Measurements from ENCODE around the gene INIP.

INIP gene

DNA sequence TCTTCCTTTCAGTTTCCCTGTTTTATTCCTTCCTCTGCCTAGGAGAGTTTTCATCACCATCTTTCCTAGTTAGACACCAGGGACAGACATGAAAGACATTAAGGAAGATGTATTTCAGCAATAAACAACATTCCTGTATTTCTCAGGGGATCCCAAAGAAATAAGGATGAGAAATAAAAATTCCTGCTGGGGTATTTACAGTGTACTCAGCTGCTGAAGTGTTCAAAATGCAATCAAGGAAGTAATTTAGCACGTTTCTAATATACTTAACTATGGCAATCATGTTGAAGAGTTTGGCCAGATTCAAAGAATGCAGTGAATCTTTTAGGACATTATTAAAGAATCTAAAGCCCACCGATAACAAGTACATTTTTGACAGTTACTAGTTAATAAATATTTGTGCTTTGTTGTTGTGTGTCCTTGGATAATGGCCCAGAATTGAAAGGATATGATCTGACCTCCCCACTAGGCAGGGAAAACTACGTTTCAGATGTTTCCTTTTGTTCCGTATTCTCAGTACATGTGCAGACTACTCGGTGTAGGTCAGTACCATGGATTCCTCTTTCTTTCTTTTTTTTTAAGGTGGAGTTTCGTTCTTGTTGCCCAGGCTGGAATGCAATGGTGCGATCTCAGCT, 46.8 kb downstream of the INIP start:
- no peak for TF ChIP-seq ELF4 (IDR thresholded peaks at IDR 0.05)
- TF ChIP-seq TARDBP (IDR thresholded peaks at IDR 0.05): no peak
- TF ChIP-seq L3MBTL2 (conservative IDR thresholded peaks at IDR 0.05): no peak
- TF ChIP-seq, protein P1, sequence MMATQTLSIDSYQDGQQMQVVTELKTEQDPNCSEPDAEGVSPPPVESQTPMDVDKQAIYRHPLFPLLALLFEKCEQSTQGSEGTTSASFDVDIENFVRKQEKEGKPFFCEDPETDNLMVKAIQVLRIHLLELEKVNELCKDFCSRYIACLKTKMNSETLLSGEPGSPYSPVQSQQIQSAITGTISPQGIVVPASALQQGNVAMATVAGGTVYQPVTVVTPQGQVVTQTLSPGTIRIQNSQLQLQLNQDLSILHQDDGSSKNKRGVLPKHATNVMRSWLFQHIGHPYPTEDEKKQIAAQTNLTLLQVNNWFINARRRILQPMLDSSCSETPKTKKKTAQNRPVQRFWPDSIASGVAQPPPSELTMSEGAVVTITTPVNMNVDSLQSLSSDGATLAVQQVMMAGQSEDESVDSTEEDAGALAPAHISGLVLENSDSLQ (IDR thresholded peaks at IDR 0.05): no peak
- no peak for TF ChIP-seq FOXM1 (IDR thresholded peaks at IDR 0.05; ENCODE audit: borderline replicate concordance)
- no peak for TF ChIP-seq BHLHE40 (IDR thresholded peaks at IDR 0.05; ENCODE audit: borderline replicate concordance)
- TF ChIP-seq SUZ12 (IDR thresholded peaks at IDR 0.05): no peak
- no peak for TF ChIP-seq ZNF384 (IDR thresholded peaks at IDR 0.05)
- no peak for TF ChIP-seq FOXK2 (IDR thresholded peaks at IDR 0.05)
- DNase-seq (ENCODE audit: extremely low spot score): no peak
- ChIA-PET CTCF (no interaction called here), POLR2A (no interaction called here)

DNA sequence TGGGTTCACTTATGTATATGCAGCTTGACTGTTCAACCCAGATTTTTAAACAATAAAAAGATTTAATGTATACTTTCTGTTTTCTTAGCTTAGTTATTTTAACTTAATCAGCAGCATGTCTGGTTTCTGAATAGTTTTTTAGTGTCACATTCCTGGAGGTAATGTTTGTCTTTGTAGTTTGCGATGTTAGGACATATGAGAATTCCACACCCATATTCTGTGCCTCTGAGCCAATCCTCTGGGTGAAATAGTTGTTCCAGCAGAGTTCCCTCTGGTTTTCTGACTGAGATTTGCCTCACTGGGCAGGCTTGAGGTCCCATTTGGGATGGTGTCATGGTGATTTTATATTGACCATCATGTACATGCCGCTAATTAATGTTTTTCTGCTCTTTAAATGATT, 48.6 kb downstream of the INIP start:
- DNase-seq (ENCODE audit: extremely low spot score): no peak
- CTCF ChIA-PET: no interaction called here
- POLR2A ChIA-PET: no interaction called here
- TF ChIP-seq ZNF384 (IDR thresholded peaks at IDR 0.05) (no peak), CTBP1 (IDR thresholded peaks at IDR 0.05; ENCODE audit: borderline replicate concordance) (no peak)

DNA sequence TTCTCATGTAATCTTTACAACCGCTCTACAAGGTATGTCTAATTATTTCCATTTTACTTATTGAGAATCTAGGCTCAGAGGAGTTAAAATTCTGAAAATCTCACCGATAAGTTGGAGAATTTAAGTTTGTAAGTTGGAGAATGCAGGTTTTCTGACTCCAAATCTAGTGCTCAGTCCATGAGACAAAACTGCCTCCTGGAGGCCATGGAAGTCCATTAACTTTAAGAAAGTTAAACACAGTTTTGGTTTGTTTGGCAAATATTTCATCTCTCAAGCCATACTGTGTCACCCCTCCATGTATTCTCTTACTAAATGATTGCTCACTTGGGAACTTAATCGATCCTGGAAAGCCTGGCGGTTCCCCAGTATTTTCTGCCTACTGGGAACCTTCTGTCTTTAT, 52.6 kb downstream of the INIP start:
- no peak for DNase-seq (ENCODE audit: extremely low spot score)
- ChIA-PET CTCF (no interaction called here), POLR2A (no interaction called here)
- no peak for TF ChIP-seq ELF4 (IDR thresholded peaks at IDR 0.05)

DNA sequence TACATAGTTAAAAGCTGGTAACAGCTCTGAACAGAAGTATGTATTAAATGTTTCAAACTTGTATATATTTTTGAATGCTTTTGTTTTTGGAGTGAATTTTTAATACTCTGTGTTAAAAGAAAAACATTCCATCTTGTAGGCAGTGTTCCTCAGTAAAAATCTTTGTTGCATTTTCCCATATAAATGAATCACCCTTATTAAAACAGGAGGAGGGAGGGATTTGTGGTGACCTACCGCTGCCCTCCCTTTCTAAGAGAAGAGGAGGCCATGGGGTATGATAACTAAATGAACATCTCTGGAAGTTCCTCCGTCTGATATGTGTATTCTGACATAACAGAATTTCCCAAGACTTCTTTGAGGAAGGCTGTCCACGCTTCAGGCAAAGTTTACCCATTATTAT, 53.4 kb downstream of the INIP start:
- TF ChIP-seq CTBP1 (IDR thresholded peaks at IDR 0.05; ENCODE audit: borderline replicate concordance): no peak
- TF ChIP-seq NFRKB (IDR thresholded peaks at IDR 0.05): no peak
- ChIA-PET POLR2A (no interaction called here), CTCF (no interaction called here)
- no peak for DNase-seq (ENCODE audit: extremely low spot score)

DNA sequence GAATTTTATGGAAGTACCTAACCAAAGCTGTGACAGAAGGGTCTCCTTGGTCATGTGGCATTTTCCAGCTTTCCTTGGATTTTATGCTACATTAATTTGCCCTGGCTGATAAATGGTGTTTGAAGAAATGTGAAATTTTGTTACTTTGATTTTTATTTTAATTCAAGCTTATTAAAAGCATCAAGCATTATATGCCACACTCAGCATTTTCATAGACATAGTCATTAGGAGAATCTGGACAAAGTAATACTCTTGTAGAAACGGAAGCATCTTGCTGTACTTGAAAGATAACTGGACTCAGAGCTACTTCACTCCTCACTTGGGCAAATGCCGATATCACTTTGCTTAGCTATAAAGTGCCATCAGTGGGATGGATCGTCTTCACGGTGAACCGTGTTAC, 54.2 kb downstream of the INIP start:
- TF ChIP-seq, protein P1 (IDR thresholded peaks at IDR 0.05): no peak
- no peak for TF ChIP-seq NFRKB (IDR thresholded peaks at IDR 0.05)
- no peak for TF ChIP-seq FOXK2 (IDR thresholded peaks at IDR 0.05)
- ChIA-PET CTCF (interaction anchor here (0.9 kb wide), 1 partner anchor 115 kb away, joined by 4 read pairs; no protein-coding TSS in a partner anchor), POLR2A (no interaction called here)
- no peak for DNase-seq (ENCODE audit: extremely low spot score)

DNA sequence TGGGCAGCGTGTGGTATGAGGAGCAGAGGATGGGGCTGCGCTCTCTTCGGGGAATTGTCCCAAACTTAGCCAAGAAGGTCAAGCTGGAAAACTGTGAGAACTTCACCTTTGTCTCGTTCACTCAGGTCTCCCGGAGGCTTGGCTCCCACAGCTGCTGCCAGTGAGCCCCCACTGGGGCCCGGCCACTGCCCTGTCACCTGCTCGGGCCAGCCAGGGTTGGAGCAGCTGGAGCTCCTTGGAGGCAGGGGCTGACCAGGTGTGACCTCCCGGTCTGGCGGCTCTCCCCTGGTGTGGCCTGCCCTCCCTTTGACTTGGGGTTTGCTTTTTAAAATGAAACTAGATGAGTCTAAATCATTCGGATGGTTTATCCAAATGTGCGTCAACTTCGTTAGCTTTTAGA, 58.0 kb downstream of the INIP start:
- TF ChIP-seq BHLHE40 (IDR thresholded peaks at IDR 0.05; ENCODE audit: borderline replicate concordance) (no peak), LEF1 (IDR thresholded peaks at IDR 0.05; ENCODE audit: borderline replicate concordance) (no peak), NFRKB (IDR thresholded peaks at IDR 0.05) (no peak), FOXM1 (IDR thresholded peaks at IDR 0.05; ENCODE audit: borderline replicate concordance) (no peak), ZNF384 (IDR thresholded peaks at IDR 0.05) (no peak), TARDBP (IDR thresholded peaks at IDR 0.05) (no peak), CTBP1 (IDR thresholded peaks at IDR 0.05; ENCODE audit: borderline replicate concordance) (no peak), FOXA1 (IDR thresholded peaks at IDR 0.05) (no peak), SP1 (IDR thresholded peaks at IDR 0.05) (no peak), ELF4 (IDR thresholded peaks at IDR 0.05) (no peak), ARNT (IDR thresholded peaks at IDR 0.05) (no peak), SUZ12 (IDR thresholded peaks at IDR 0.05) (no peak), L3MBTL2 (conservative IDR thresholded peaks at IDR 0.05) (no peak), HDGF (IDR thresholded peaks at IDR 0.05; ENCODE audit: borderline replicate concordance) (no peak), FOXK2 (IDR thresholded peaks at IDR 0.05) (no peak)
- TF ChIP-seq, protein P1 (IDR thresholded peaks at IDR 0.05): no peak
- no peak for DNase-seq (ENCODE audit: extremely low spot score)
- POLR2A ChIA-PET: no interaction called here
- CTCF ChIA-PET: no interaction called here

DNA sequence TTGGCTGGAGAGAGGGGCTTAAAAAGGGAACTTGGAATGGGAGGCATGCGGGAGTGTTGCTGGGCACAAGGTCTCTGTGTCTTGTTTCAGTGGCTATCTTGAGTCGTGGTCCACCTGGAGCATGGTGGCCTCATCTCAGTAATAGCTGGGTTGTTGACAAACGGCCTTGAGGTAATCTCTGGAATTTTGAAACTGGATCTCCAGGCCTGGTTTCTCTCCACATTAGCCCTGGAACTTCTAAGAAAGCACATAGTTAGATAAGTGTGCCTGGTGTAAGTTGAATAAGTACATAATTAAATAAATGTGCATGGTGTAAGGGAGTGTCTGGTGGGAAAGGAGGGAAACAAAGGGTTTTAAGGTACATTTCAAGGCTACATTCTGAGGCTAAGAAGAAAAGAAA, 62.2 kb downstream of the INIP start:
- ChIA-PET POLR2A (no interaction called here), CTCF (no interaction called here)
- no peak for DNase-seq (ENCODE audit: extremely low spot score)

DNA sequence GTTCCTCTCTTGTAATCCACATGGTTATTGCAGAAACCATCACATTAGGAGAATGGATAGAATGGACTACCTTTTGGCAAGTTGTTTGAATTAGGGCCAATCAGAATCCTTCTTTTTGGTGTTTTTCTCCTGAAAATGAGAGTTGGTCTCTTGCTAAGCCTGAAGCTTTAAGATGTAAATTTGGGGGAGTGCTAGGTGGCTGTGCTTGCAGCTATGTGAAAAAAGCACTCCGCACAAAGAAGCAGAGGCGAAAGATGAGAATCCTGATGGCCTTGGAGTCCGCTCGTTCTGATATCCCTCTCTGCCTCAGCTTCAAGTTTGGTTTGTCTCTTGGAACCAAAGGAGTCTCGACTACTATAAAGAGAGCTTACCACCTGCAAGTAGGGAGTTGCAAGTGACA, 63.6 kb downstream of the INIP start:
- CTCF ChIA-PET: no interaction called here
- no peak for DNase-seq (ENCODE audit: extremely low spot score)
- POLR2A ChIA-PET: no interaction called here
- TF ChIP-seq CTBP1 (IDR thresholded peaks at IDR 0.05; ENCODE audit: borderline replicate concordance) (no peak), FOXA1 (IDR thresholded peaks at IDR 0.05) (no peak), FOXM1 (IDR thresholded peaks at IDR 0.05; ENCODE audit: borderline replicate concordance) (no peak), SP1 (IDR thresholded peaks at IDR 0.05) (no peak), TARDBP (IDR thresholded peaks at IDR 0.05) (no peak), NFRKB (IDR thresholded peaks at IDR 0.05) (no peak), HDGF (IDR thresholded peaks at IDR 0.05; ENCODE audit: borderline replicate concordance) (no peak), LEF1 (IDR thresholded peaks at IDR 0.05; ENCODE audit: borderline replicate concordance) (no peak), L3MBTL2 (conservative IDR thresholded peaks at IDR 0.05) (no peak), ARNT (IDR thresholded peaks at IDR 0.05) (no peak), BHLHE40 (IDR thresholded peaks at IDR 0.05; ENCODE audit: borderline replicate concordance) (no peak), ZNF384 (IDR thresholded peaks at IDR 0.05) (no peak), FOXK2 (IDR thresholded peaks at IDR 0.05) (no peak), ELF4 (IDR thresholded peaks at IDR 0.05) (no peak), SUZ12 (IDR thresholded peaks at IDR 0.05) (no peak)
- TF ChIP-seq, protein P1 (IDR thresholded peaks at IDR 0.05): no peak

More for the DNA sequence above, 62.2 kb downstream of the INIP start:
- TF ChIP-seq SUZ12 (IDR thresholded peaks at IDR 0.05) (no peak), FOXK2 (IDR thresholded peaks at IDR 0.05) (no peak)

Measured in HEK293T (cell line).